HepG2 (cell line): ENCODE results near the gene PIGO. TPM values are rescaled to one million over a fixed set of nuclear protein-coding genes. Genes with fewer than 3 reads are reported as not detected.

ENCODE experiments used
- AGO1 ChIP-seq: fragments of 200-400 bp; formaldehyde crosslinking; IDR thresholded peaks from 2 replicates; pipeline ENCODE4 v1.6.1; 2017; ENCODE audit warnings: mild to moderate bottlenecking, low read depth, low read length, moderate library complexity; ENCODE audit not compliant: poor library complexity, severe bottlenecking
- DPF2 ChIP-seq: sonication (generic); formaldehyde crosslinking; IDR thresholded peaks from 2 replicates; pipeline ENCODE4 v1.4.0; 2020; ENCODE audit warnings: mild to moderate bottlenecking, low read depth, missing genetic modification reagents, borderline replicate concordance
- FOXK1 ChIP-seq: sonication (generic); formaldehyde crosslinking; IDR thresholded peaks from 2 replicates; pipeline ENCODE4 v1.4.0; 2020; ENCODE audit warnings: low read depth, missing genetic modification reagents, borderline replicate concordance
- FOXK2 ChIP-seq: fragments of 450-650 bp; IDR thresholded peaks from 2 replicates; pipeline ENCODE4 v1.6.1; 2016
- GTF2F1 ChIP-seq: fragments of 150-350 bp; IDR thresholded peaks from 2 replicates; pipeline ENCODE4 v1.6.1; 2014; ENCODE audit warnings: low read length
- HNRNPL ChIP-seq: fragments of 200-400 bp; formaldehyde crosslinking; IDR thresholded peaks from 2 replicates; pipeline ENCODE4 v1.6.1; 2017; ENCODE audit warnings: mild to moderate bottlenecking, low read depth, low read length
- KLF11 ChIP-seq: IDR thresholded peaks from 2 replicates; pipeline ENCODE4 v1.6.1; 2016; ENCODE audit warnings: missing compliant biosample characterization
- MATR3 ChIP-seq: sonication (generic); formaldehyde crosslinking; IDR thresholded peaks from 2 replicates; pipeline ENCODE4 v1.4.0; 2020; ENCODE audit warnings: missing genetic modification reagents
- MEIS1 ChIP-seq: sonication (generic); formaldehyde crosslinking; IDR thresholded peaks from 2 replicates; pipeline ENCODE4 v1.9.0; 2021; ENCODE audit warnings: mild to moderate bottlenecking, missing genetic modification reagents, moderate library complexity, borderline replicate concordance
- MTF1 ChIP-seq: sonication (generic); formaldehyde crosslinking; IDR thresholded peaks from 2 replicates; pipeline ENCODE4 v1.5.0; 2020; ENCODE audit warnings: missing genetic modification reagents
- NR2F1 ChIP-seq, 2 experiments: fragments of 450-650 bp in 1 of 2; formaldehyde crosslinking in 1 of 2; IDR thresholded peaks; 2 replicates each; pipeline versions ENCODE4 v1.5.0 to v1.6.1; 2016 to 2020; ENCODE audit warnings: mild to moderate bottlenecking in 1 of 2, missing compliant biosample characterization in 1 of 2, missing genetic modification reagents in 1 of 2, moderate library complexity in 1 of 2
- RBM22 ChIP-seq: fragments of 200-400 bp; formaldehyde crosslinking; optimal IDR thresholded peaks from 2 replicates; pipeline ENCODE3; 2017; ENCODE audit warnings: mild to moderate bottlenecking, low read length, moderate library complexity
- SIX1 ChIP-seq: sonication (generic); formaldehyde crosslinking; IDR thresholded peaks from 2 replicates; pipeline ENCODE4 v1.4.0; 2020; ENCODE audit warnings: missing genetic modification reagents, borderline replicate concordance
- SMARCE1 ChIP-seq: fragments of 450-650 bp; IDR thresholded peaks from 2 replicates; pipeline ENCODE4 v1.6.1; 2017; ENCODE audit warnings: borderline replicate concordance
- STAT5B ChIP-seq: sonication (generic); formaldehyde crosslinking; IDR thresholded peaks from 2 replicates; pipeline ENCODE4 v1.4.0; 2020; ENCODE audit warnings: missing genetic modification reagents
- TBL1XR1 ChIP-seq: fragments of 150-350 bp; IDR thresholded peaks from 2 replicates; pipeline ENCODE4 v1.6.1; 2014; ENCODE audit warnings: borderline replicate concordance, low read length; ENCODE audit not compliant: partially characterized antibody
- XBP1 ChIP-seq: sonication (generic); formaldehyde crosslinking; IDR thresholded peaks from 2 replicates; pipeline ENCODE4 v1.5.0; 2020; ENCODE audit warnings: missing genetic modification reagents
- ZNF3 ChIP-seq: IDR thresholded peaks from 2 replicates; pipeline ENCODE4 v1.7.0; 2017; ENCODE audit warnings: inconsistent platforms
- ZNF563 ChIP-seq: sonication (generic); formaldehyde crosslinking; IDR thresholded peaks from 2 replicates; pipeline ENCODE4 v1.8.0; 2022; ENCODE audit warnings: mild to moderate bottlenecking, moderate library complexity, missing genetic modification reagents
- ZNF605 ChIP-seq: sonication (generic); formaldehyde crosslinking; IDR thresholded peaks from 2 replicates; pipeline ENCODE4 v1.8.0; 2022; ENCODE audit warnings: mild to moderate bottlenecking, missing genetic modification reagents
- ZNF629 ChIP-seq: sonication (generic); formaldehyde crosslinking; conservative IDR thresholded peaks from 2 replicates; pipeline ENCODE4 v1.5.0; 2020; ENCODE audit warnings: missing genetic modification reagents
- ZNF747 ChIP-seq: sonication (generic); formaldehyde crosslinking; IDR thresholded peaks from 2 replicates; pipeline ENCODE4 v1.8.1; 2023; ENCODE audit warnings: missing genetic modification reagents, mild to moderate bottlenecking, borderline replicate concordance
- polyA plus RNA-seq, 8 experiments: library from polyadenylated mRNA; depleted of rRNA in 3 of 8; stranded (reverse) in 7 of 8; unstranded in 1 of 8; fragments of >200 nt; fragmentation: Illumina TruSeq in 4 of 8; extraction: Trizol in 4 of 8; gene quantifications; 2 replicates each; pipeline versions ENCODE4 v1.2.1 to v1.2.3, GENCODE V29; 2011 to 2016; ENCODE audit warnings: low read depth in 4 of 8, missing spikeins in 1 of 8, mixed read lengths in 1 of 8; ENCODE audit not compliant: insufficient read depth in 1 of 8
- total RNA-seq, 5 experiments: library from RNA; depleted of rRNA; stranded (reverse); fragments of >200 nt; fragmentation: Illumina TruSeq; extraction: Trizol; gene quantifications; 2 replicates each; pipeline ENCODE4 v1.2.3, GENCODE V29; 2016; ENCODE audit warnings: low read depth in 1 of 5
- TF ChIP-seq, protein P1 (sequence below): sonication (generic); formaldehyde crosslinking; conservative IDR thresholded peaks from 2 replicates; pipeline ENCODE4 v1.4.0; 2020; ENCODE audit warnings: missing genetic modification reagents
- TF ChIP-seq, protein P2 (sequence below): sonication (generic); formaldehyde crosslinking; IDR thresholded peaks from 2 replicates; pipeline ENCODE4 v1.8.0; 2022; ENCODE audit warnings: mild to moderate bottlenecking, missing genetic modification reagents
- TF ChIP-seq, protein P3 (sequence below): sonication (generic); formaldehyde crosslinking; conservative IDR thresholded peaks from 2 replicates; pipeline ENCODE4 v1.8.0; 2022; ENCODE audit warnings: mild to moderate bottlenecking, moderate library complexity, missing genetic modification reagents

PIGO gene
- total and polyA plus RNA-seq, 2 of the 13 experiments (the other 11 are each of a cell fraction or from before 2014, with no cell fraction given) = 20.5 to 26.2 TPM

DNA sequence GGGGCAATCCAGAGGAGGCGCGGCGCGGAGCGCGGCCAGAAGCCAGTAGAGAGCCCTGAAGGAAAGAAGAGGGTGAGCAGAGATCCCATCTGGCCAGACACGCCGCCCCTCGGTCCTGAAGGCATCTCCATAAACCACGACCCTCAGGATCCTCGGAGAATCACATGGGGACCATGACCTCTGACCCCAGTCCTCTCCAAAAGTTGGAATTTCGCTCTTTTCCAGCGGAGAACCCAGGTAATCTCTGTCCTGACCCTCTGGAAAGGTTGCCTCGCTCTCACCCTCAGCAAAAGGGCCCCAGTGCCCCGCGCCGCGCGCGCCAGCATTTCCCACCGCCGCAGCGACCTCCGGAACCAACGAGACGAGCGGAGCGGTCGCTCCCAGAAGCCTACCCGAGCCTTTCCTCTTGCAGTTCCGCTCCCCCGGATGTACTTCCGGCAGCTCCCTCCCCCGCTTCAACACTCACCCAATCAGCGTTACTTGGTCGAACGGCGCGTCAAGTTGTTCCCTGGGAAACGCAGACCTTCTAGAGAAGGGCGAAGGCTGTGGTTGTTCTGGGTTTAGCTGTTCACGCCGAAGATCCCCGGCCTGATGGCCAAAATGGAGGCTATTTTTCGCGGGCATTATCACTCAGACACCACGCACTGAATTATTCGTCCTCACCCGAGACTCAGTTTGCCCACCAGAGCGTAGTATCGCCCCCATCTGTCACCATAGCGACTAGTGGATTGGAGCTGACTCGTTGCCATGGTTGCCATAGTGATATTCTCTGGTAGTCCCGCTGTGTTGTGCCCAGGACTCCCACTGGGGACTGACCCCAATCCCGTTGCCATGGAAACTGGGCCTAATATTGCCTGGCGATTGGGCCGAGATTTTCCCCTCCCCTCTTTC is 6.6 kb upstream of the PIGO start, which contains the start of gene STOML2 (continued):
- peak; percentile 43 for TF ChIP-seq ZNF629 (CRISPR knock-in tag)
- TF ChIP-seq XBP1 = no peak
- TF ChIP-seq MATR3 (CRISPR knock-in tag) = no peak
- TF ChIP-seq STAT5B = peak; percentile 70; the same call in 1 of the 2 replicates
- TF ChIP-seq, protein P1, sequence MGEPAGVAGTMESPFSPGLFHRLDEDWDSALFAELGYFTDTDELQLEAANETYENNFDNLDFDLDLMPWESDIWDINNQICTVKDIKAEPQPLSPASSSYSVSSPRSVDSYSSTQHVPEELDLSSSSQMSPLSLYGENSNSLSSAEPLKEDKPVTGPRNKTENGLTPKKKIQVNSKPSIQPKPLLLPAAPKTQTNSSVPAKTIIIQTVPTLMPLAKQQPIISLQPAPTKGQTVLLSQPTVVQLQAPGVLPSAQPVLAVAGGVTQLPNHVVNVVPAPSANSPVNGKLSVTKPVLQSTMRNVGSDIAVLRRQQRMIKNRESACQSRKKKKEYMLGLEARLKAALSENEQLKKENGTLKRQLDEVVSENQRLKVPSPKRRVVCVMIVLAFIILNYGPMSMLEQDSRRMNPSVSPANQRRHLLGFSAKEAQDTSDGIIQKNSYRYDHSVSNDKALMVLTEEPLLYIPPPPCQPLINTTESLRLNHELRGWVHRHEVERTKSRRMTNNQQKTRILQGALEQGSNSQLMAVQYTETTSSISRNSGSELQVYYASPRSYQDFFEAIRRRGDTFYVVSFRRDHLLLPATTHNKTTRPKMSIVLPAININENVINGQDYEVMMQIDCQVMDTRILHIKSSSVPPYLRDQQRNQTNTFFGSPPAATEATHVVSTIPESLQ (CRISPR knock-in tag) = no peak
- TF ChIP-seq KLF11 (CRISPR knock-in tag) = 0 out of 2 replicates have a peak, but pooled peaks have one; percentile 53
- 0 out of 2 replicates have a peak, but pooled peaks have one; percentile 29 for TF ChIP-seq MEIS1 (CRISPR knock-in tag)
- no peak for TF ChIP-seq MTF1 (CRISPR knock-in tag)
- TF ChIP-seq FOXK2 = no peak
- 0 out of 2 replicates have a peak, but pooled peaks have one; percentile 38 for TF ChIP-seq ZNF563 (CRISPR knock-in tag)
- TF ChIP-seq GTF2F1 = no peak
- TF ChIP-seq, protein P2, sequence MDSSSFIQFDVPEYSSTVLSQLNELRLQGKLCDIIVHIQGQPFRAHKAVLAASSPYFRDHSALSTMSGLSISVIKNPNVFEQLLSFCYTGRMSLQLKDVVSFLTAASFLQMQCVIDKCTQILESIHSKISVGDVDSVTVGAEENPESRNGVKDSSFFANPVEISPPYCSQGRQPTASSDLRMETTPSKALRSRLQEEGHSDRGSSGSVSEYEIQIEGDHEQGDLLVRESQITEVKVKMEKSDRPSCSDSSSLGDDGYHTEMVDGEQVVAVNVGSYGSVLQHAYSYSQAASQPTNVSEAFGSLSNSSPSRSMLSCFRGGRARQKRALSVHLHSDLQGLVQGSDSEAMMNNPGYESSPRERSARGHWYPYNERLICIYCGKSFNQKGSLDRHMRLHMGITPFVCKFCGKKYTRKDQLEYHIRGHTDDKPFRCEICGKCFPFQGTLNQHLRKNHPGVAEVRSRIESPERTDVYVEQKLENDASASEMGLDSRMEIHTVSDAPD (CRISPR knock-in tag) = 0 out of 2 replicates have a peak, but pooled peaks have one; percentile 48
- TF ChIP-seq AGO1 = peak; percentile 51
- TF ChIP-seq NR2F1 (CRISPR knock-in tag; IDR thresholded peaks at IDR 0.05) = peak; percentile 59 to 88; a peak in 3 of 4 replicates
- TF ChIP-seq TBL1XR1 = peak; percentile 80
- TF ChIP-seq ZNF747 (CRISPR knock-in tag) = peak; percentile 94
- TF ChIP-seq FOXK1 (CRISPR knock-in tag) = peak; percentile 82; the same call in 1 of the 2 replicates
- TF ChIP-seq, protein P3, sequence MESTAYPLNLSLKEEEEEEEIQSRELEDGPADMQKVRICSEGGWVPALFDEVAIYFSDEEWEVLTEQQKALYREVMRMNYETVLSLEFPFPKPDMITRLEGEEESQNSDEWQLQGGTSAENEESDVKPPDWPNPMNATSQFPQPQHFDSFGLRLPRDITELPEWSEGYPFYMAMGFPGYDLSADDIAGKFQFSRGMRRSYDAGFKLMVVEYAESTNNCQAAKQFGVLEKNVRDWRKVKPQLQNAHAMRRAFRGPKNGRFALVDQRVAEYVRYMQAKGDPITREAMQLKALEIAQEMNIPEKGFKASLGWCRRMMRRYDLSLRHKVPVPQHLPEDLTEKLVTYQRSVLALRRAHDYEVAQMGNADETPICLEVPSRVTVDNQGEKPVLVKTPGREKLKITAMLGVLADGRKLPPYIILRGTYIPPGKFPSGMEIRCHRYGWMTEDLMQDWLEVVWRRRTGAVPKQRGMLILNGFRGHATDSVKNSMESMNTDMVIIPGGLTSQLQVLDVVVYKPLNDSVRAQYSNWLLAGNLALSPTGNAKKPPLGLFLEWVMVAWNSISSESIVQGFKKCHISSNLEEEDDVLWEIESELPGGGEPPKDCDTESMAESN (CRISPR knock-in tag) = peak; percentile 93
- TF ChIP-seq ZNF605 (CRISPR knock-in tag) = peak; percentile 61; the same call in 1 of the 2 replicates
- TF ChIP-seq HNRNPL = no peak
- no peak for TF ChIP-seq SIX1
- no peak for TF ChIP-seq ZNF3
- no peak for TF ChIP-seq SMARCE1
- no peak for TF ChIP-seq DPF2
- peak; percentile 94 for TF ChIP-seq RBM22
